Measurements from ENCODE around the gene FOSL1. TPM values are rescaled to one million over a fixed set of nuclear protein-coding genes. Genes with fewer than 3 reads are reported as not detected.
A peak's percentile ranks its signal among the peaks of the same experiment; 100 is the strongest.

FOSL1 gene
- polyA plus RNA-seq, 3 donors: 2.5 to 28.2 (median 2.5) TPM

DNA sequence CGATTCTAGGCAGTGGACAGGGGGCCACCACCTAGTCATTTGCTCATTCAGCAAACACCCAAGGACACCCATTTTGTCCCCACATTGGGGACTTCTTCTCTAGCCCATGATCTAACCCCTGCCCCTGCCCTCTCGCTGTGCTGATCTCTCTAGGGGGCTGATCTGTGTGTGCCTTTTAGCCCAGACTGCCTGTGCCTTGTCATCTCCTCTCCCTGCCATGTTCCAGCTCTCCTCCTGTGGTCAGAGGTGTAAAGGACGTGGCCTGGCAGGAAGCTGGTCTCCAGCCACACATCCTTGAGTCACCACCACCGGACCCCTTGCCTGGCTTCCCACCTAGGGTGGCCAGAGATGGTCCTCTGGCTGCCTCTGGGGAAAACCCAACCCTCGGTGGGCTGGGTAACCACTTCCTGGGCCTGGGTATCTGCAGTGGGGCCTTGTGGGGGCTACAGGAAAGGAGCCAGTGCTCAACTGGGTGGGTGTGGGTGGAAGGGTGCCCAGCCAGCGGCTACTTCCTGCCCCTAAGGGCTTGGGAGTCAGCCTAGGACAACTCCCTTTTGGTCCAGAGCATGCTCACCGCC is 19.3 kb downstream of the FOSL1 start:
- no peak for DNase-seq
- 43% methylated on average over 5 of the region's 7 CpGs for WGBS (ENCODE audit: insufficient coverage)
- H3K4me1 Mint-ChIP-seq: peaks cover 25% of the 10 kb centered on the region
- H3K36me3 Mint-ChIP-seq: peaks cover 34 to 43% of the 10 kb centered on the region in 2 donors
- H3K27ac Mint-ChIP-seq: peak overlapping the region in 1 of 7 donors; percentile 66
- H3K27me3 Mint-ChIP-seq (ENCODE audit: low read depth in 3 of 3): peaks cover 0 to 3% (median 2%) of the 10 kb centered on the region in 3 donors
- Histone ChIP-seq H2AFZ (ENCODE audit: insufficient read depth, low read depth, low read length, poor library complexity, severe bottlenecking) (no peak overlapping the region), H3K4me2 (replicated peaks; ENCODE audit: extremely low read depth, low read length, poor library complexity, severe bottlenecking) (no peak overlapping the region), H3K36me3 (replicated peaks in 1 of 2; ENCODE audit: control insufficient read depth in 1 of 2, insufficient read depth in 2 of 2, low read length in 2 of 2) (peaks cover 33 to 36% of the 10 kb centered on the region in 2 donors), H3K4me1 (ENCODE audit: control insufficient read depth in 1 of 2, insufficient read depth in 2 of 2, low read length in 2 of 2) (peaks cover 12 to 23% of the 10 kb centered on the region in 2 donors), H3K27ac (ENCODE audit: low read depth in 1 of 2, low read length in 2 of 2) (no peak overlapping the region), H4K20me1 (ENCODE audit: insufficient read depth, low read length) (peaks cover 15% of the 10 kb centered on the region), H3K27me3 (ENCODE audit: control insufficient read depth in 2 of 2, insufficient read depth in 2 of 2, low read length in 2 of 2) (no peaks in the 10 kb centered on the region), H3K9ac (ENCODE audit: insufficient read depth, low read length, poor library complexity, severe bottlenecking) (no peak overlapping the region), H3K79me2 (ENCODE audit: insufficient read depth, low read length) (peaks cover 4% of the 10 kb centered on the region), H3K4me3 (replicated peaks in 1 of 3; ENCODE audit: low read depth in 2 of 3, low read length in 3 of 3) (no peak overlapping the region), H3K9me3 (replicated peaks in 1 of 2; ENCODE audit: control insufficient read depth in 1 of 2, insufficient read depth in 1 of 2, low read length in 2 of 2) (no peaks in the 10 kb centered on the region)
- H3K4me3 Mint-ChIP-seq: no peak overlapping the region
- TF ChIP-seq, protein P1, sequence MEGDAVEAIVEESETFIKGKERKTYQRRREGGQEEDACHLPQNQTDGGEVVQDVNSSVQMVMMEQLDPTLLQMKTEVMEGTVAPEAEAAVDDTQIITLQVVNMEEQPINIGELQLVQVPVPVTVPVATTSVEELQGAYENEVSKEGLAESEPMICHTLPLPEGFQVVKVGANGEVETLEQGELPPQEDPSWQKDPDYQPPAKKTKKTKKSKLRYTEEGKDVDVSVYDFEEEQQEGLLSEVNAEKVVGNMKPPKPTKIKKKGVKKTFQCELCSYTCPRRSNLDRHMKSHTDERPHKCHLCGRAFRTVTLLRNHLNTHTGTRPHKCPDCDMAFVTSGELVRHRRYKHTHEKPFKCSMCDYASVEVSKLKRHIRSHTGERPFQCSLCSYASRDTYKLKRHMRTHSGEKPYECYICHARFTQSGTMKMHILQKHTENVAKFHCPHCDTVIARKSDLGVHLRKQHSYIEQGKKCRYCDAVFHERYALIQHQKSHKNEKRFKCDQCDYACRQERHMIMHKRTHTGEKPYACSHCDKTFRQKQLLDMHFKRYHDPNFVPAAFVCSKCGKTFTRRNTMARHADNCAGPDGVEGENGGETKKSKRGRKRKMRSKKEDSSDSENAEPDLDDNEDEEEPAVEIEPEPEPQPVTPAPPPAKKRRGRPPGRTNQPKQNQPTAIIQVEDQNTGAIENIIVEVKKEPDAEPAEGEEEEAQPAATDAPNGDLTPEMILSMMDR (IDR thresholded peaks at IDR 0.05): no peak
- intact Hi-C loops (cut with micrococcal nuclease): loop anchor here in 1 of 2 donors (5.0 kb wide), 1 partner anchor 106 kb away; no protein-coding TSS in a partner anchor
- peaks cover 0 to under 1% (median 0%) of the 10 kb centered on the region in 7 donors for H3K9me3 Mint-ChIP-seq

DNA sequence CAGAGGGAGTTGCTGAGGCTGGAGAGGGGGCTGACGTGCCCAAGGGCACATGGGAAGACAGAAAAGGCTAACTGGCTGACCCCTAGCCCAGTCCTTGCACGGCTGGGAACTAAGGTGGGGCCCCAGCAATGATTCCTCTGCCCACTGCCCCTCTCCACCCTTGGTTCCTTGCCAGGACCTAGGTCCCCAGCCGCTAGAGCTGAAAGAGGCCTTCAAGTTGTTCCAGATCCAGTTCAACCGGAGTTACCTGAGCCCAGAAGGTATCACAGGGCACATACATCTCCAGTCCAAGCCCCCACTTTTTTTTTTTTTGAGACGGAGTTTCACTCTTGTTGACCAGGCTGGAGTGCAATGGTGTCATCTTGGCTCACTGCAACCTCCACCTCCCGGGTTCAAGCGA is 20.2 kb downstream of the FOSL1 start:
- H3K79me2 ChIP-seq (ENCODE audit: insufficient read depth, low read length): no peaks in the 10 kb centered on the region
- WGBS (ENCODE audit: insufficient coverage): 57% methylated on average over 5 of the region's 7 CpGs
- H3K27ac Mint-ChIP-seq: no peak overlapping the region
- H3K4me3 Mint-ChIP-seq: peak overlapping the region in 1 of 2 donors; percentile 48
- peak overlapping the region; percentile 21 for H3K9ac ChIP-seq (ENCODE audit: insufficient read depth, low read length, poor library complexity, severe bottlenecking)
- no peaks in the 10 kb centered on the region for H3K9me3 ChIP-seq (replicated peaks in 1 of 2; ENCODE audit: control insufficient read depth in 1 of 2, insufficient read depth in 1 of 2, low read length in 2 of 2)
- peaks cover 27 to 34% of the 10 kb centered on the region in 2 donors for H3K36me3 Mint-ChIP-seq
- H3K9me3 Mint-ChIP-seq: peaks cover 0 to 2% (median 0%) of the 10 kb centered on the region in 7 donors
- no peak for DNase-seq
- peaks cover 25% of the 10 kb centered on the region for H3K4me1 Mint-ChIP-seq
- peaks cover 12% of the 10 kb centered on the region for H4K20me1 ChIP-seq (ENCODE audit: insufficient read depth, low read length)
- peaks cover 25 to 27% of the 10 kb centered on the region in 2 donors for H3K36me3 ChIP-seq (replicated peaks in 1 of 2; ENCODE audit: control insufficient read depth in 1 of 2, insufficient read depth in 2 of 2, low read length in 2 of 2)
- intact Hi-C loops (cut with micrococcal nuclease): loop anchor here in 1 of 2 donors (5.0 kb wide), 1 partner anchor 107 kb away; no protein-coding TSS in a partner anchor
- peaks cover 12 to 21% of the 10 kb centered on the region in 2 donors for H3K4me1 ChIP-seq (ENCODE audit: control insufficient read depth in 1 of 2, insufficient read depth in 2 of 2, low read length in 2 of 2)
- H3K27me3 Mint-ChIP-seq (ENCODE audit: low read depth in 3 of 3): peaks cover 0 to 3% (median 2%) of the 10 kb centered on the region in 3 donors
- peak overlapping the region; percentile 65 for H2AFZ ChIP-seq (ENCODE audit: insufficient read depth, low read depth, low read length, poor library complexity, severe bottlenecking)
- TF ChIP-seq, protein P1 (IDR thresholded peaks at IDR 0.05): no peak
- H3K4me2 ChIP-seq (replicated peaks; ENCODE audit: extremely low read depth, low read length, poor library complexity, severe bottlenecking): peak overlapping the region; percentile 46
- no peak overlapping the region for H3K27ac ChIP-seq (ENCODE audit: low read depth in 1 of 2, low read length in 2 of 2)
- H3K27me3 ChIP-seq (ENCODE audit: control insufficient read depth in 2 of 2, insufficient read depth in 2 of 2, low read length in 2 of 2): no peaks in the 10 kb centered on the region
- peak overlapping the region in 1 of 3 experiments; percentile 28 for H3K4me3 ChIP-seq (replicated peaks in 1 of 3; ENCODE audit: low read depth in 2 of 3, low read length in 3 of 3)
